IPS-20b (cell line): ENCODE data around the gene NDUFA11.

Experiments used
- H3K27ac ChIP-seq: one replicate; pipeline ENCODE4 v1.5.1; 2013; ENCODE audit warnings: low read length
- H3K27me3 ChIP-seq: 2 replicates; pipeline ENCODE4 v1.6.1; 2013; ENCODE audit warnings: mild to moderate bottlenecking, low read length, inconsistent platforms; ENCODE audit not compliant: insufficient read depth
- H3K36me3 ChIP-seq: 2 replicates; pipeline ENCODE4 v1.6.1; 2013; ENCODE audit warnings: low read depth, mild to moderate bottlenecking, inconsistent platforms, low read length, moderate library complexity; ENCODE audit not compliant: insufficient read depth
- H3K4me1 ChIP-seq: 2 replicates; pipeline ENCODE4 v1.6.1; 2013; ENCODE audit warnings: mild to moderate bottlenecking, control low read depth, inconsistent platforms, low read length, moderate library complexity; ENCODE audit not compliant: insufficient read depth
- H3K4me3 ChIP-seq: 2 replicates; pipeline ENCODE4 v1.5.1; 2013; ENCODE audit warnings: mild to moderate bottlenecking, low read length, inconsistent platforms
- H3K9ac ChIP-seq: 2 replicates; pipeline ENCODE4 v1.6.1; 2013; ENCODE audit warnings: low read depth, mild to moderate bottlenecking, inconsistent platforms, low read length, moderate library complexity
- H3K9me3 ChIP-seq: 2 replicates; pipeline ENCODE4 v1.6.1; 2013; ENCODE audit warnings: mild to moderate bottlenecking, low read depth, low read length, inconsistent platforms; ENCODE audit not compliant: insufficient read depth

The NDUFA11 gene

DNA sequence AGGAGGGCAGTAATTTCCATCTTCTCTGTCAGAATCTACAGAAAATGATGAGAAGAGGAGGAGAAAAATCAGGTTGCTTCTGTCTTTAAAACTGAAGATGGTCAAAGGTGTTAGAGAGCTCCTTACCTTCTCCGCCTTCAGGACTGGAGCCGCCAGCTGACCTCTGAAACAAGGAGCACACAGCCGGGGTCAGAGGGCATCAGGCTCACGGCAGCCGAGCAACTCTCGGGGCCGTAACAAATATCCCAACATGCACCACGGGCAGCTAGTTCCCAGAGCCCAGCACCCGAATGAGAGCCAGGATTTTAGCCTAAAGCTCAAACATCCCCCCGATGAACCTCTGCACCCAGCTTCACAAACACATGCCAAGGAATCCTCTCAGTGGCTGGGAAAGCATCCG is 38.1 kb upstream of the NDUFA11 start:
- Histone ChIP-seq H3K4me1 (no peaks in the 10 kb centered on the region), H3K27ac (no peak overlapping the region), H3K27me3 (no peaks in the 10 kb centered on the region), H3K9ac (no peak overlapping the region), H3K9me3 (no peaks in the 10 kb centered on the region), H3K4me3 (no peak overlapping the region), H3K36me3 (peaks cover 48% of the 10 kb centered on the region)

DNA sequence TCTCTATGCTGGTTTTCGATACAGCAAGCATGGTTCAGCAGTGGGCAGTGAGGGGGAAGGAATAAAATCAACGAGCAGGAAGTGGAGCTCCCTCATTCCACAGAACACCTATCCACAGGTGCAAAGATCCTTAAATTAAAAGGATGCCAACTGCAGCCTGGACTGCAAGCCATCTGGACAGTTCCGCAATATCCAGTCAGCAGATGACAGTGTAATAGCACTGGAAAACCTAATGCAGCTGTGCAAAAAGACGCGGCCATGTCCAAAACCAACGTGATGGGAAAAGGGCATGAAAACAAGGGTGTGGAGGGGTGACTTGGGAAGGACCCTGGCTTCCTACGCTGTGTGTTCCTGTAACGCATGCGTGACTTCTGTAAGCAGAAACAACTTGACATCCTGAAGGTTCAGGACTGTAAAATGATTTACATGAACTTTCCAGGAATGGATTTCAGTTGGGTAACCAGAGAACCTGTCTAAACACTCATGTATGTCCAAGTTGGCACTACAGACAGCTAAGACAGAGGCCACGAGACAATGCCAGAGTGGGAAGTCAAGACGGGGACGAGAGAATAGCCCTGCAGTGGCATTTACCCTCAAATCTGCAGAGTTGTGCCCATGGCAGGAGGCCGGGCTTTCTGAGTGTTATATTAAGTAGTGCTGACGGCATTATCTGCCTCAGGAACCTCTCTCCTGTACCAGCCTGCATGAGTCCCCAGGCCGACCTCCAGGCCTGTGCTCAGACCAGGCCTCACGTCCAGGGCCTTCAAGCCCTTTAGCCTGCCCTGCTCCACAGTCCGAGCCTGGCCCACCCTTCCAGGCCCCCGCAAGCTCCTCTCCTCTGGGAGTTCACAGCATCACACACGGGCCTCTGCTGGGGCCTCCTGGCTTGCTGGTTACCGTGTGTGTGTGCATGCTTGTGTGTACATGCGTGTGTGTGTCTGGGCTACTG is 36.9 kb upstream of the NDUFA11 start:
- Histone ChIP-seq H3K4me1 (no peaks in the 10 kb centered on the region), H3K36me3 (peaks cover 56% of the 10 kb centered on the region)

DNA sequence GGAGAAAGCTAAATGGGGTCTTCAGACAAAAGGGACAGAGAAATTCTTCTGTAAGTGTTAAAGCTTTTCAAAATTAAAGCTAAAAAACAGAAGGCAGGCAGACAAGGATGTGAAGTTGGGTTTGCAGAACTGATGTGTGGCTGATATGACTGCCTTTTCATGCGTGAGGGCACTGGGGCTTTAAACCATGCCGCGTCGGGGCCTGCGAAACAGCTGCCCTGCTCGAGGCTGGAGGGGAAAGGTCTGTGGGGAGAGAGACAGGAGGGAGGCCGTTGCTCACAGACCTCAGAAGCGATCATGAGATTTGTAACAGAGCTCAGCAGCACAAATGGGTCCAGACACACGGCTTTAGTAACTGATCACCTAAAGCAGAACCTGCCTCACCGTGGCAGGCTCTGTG is 34.0 kb upstream of the NDUFA11 start:
- no peak overlapping the region for H3K9ac ChIP-seq
- H3K36me3 ChIP-seq: peaks cover 62% of the 10 kb centered on the region
- H3K4me3 ChIP-seq: no peak overlapping the region
- no peaks in the 10 kb centered on the region for H3K9me3 ChIP-seq
- no peaks in the 10 kb centered on the region for H3K27me3 ChIP-seq
- H3K4me1 ChIP-seq: no peaks in the 10 kb centered on the region
- H3K27ac ChIP-seq: no peak overlapping the region

More for the DNA sequence above, 36.9 kb upstream of the NDUFA11 start:
- no peaks in the 10 kb centered on the region for H3K9me3 ChIP-seq
- H3K27me3 ChIP-seq: no peaks in the 10 kb centered on the region
- no peak overlapping the region for H3K9ac ChIP-seq
- H3K4me3 ChIP-seq: no peak overlapping the region
- H3K27ac ChIP-seq: no peak overlapping the region

DNA sequence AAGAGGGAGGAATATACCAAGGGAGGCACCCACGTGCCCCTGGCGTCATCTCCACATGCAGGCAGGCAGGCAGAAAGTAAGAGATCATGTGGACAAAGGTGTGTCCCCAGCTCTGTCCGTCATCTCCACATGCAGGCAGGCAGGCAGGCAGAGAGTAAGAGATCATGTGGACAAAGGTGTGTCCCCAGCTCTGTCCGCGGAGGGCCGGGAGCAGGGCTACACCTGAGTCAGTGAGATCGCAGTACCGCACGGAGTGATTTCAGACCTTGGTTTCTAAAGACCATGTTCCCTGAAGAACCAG is 32.7 kb upstream of the NDUFA11 start:
- Histone ChIP-seq H3K4me3 (no peak overlapping the region), H3K9me3 (no peaks in the 10 kb centered on the region), H3K27me3 (no peaks in the 10 kb centered on the region), H3K4me1 (no peaks in the 10 kb centered on the region), H3K27ac (no peak overlapping the region), H3K36me3 (peaks cover 61% of the 10 kb centered on the region), H3K9ac (no peak overlapping the region)

DNA sequence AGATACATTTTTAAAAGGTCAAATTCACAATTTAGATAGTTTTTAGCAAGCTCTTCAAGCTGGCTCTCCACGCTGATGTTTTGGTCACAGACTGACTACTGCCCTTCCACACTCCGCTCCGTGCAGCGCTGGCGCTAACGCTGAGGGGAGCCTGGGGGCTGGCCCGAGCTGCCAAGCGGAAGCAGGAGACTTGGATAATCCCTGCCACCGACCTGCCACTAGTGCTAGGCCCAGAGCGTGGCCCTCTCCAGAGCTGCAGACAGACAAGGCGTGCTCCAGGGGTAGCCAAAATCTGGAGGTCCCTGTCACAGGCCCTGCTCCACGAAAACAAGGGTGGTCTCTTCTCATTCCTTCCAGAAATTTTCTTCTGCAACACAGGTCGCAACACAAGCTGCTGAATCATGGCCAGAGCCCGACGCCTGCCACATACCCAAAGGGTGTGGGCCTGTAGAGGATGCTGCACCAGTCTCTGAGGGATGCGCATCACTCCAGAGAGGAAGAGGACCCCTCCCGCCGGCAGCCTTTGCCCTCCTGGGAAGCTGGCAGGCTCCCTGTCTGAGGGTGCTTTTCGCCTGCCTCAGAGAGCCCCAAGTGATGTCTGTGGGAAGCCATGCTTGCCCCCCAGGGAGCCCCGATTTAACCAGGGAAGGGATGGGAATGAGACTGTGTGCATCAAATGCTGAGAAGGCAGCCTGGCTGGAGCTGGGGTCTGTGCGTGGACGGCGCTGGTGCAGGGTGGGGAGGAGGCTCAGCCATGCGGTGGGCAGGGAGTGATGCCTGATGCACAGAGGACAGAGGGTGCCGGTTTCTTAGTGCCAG is 32.1 kb upstream of the NDUFA11 start:
- Histone ChIP-seq H3K36me3 (peaks cover 61% of the 10 kb centered on the region), H3K27ac (no peak overlapping the region), H3K4me3 (no peak overlapping the region)

DNA sequence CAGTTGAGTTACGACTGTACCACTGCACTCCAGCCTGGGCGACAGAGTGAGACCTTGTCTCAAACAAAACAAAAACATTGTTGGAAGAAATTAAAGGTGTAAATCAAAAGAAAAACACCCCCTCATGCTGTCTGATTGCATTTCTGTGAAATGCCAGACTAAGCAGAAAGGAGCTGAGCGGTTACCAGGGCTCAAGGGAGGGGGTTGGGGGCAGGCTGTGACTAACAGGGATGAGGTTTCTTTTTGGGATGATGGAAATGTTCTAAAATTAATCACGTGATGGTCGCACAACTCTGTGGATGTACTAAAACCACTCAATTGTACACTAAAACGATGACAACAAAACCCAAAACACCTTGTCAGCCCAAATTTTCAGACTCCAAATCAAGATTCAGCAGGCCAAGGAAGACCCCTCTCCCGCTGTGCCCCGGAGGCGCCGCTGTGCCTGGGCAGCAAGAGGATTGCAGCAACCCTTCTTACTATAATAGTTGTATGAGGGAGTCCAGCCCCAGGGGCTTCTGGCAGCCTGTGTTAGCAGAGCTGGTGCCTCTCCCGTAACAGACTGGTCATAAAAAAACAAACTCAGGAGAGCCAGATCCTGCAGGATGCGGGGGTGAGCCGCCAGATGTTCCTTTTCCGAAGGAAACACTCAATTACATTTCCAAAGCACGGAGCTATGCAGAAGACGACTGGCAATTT is 31.3 kb upstream of the NDUFA11 start:
- H3K9me3 ChIP-seq: no peaks in the 10 kb centered on the region
- no peak overlapping the region for H3K9ac ChIP-seq
- peaks cover 61% of the 10 kb centered on the region for H3K36me3 ChIP-seq
- H3K27me3 ChIP-seq: no peaks in the 10 kb centered on the region
- no peak overlapping the region for H3K27ac ChIP-seq
- no peak overlapping the region for H3K4me3 ChIP-seq
- no peaks in the 10 kb centered on the region for H3K4me1 ChIP-seq

More for the DNA sequence above, 32.1 kb upstream of the NDUFA11 start:
- no peaks in the 10 kb centered on the region for H3K27me3 ChIP-seq
- no peaks in the 10 kb centered on the region for H3K9me3 ChIP-seq
- H3K4me1 ChIP-seq: no peaks in the 10 kb centered on the region
- H3K9ac ChIP-seq: no peak overlapping the region

DNA sequence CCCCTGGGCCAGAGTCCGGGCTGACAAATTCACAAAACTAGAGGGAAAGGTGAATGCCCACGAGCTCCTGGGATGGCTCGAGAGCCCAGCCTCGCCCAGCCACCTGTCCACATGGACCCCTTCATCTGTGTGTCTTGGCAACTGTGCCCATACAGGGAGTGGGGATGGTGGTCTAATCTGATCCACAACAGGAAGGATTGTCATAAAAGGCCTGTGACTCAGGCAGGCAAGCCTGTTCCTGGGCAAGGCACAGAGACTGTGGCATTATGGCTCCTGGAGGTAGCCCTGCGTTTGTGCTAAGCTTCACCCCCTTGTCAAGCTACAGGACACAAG is 30.4 kb upstream of the NDUFA11 start:
- Histone ChIP-seq H3K4me3 (no peak overlapping the region), H3K27me3 (no peaks in the 10 kb centered on the region), H3K9me3 (no peaks in the 10 kb centered on the region), H3K27ac (no peak overlapping the region), H3K36me3 (peaks cover 61% of the 10 kb centered on the region), H3K4me1 (no peaks in the 10 kb centered on the region), H3K9ac (no peak overlapping the region)

DNA sequence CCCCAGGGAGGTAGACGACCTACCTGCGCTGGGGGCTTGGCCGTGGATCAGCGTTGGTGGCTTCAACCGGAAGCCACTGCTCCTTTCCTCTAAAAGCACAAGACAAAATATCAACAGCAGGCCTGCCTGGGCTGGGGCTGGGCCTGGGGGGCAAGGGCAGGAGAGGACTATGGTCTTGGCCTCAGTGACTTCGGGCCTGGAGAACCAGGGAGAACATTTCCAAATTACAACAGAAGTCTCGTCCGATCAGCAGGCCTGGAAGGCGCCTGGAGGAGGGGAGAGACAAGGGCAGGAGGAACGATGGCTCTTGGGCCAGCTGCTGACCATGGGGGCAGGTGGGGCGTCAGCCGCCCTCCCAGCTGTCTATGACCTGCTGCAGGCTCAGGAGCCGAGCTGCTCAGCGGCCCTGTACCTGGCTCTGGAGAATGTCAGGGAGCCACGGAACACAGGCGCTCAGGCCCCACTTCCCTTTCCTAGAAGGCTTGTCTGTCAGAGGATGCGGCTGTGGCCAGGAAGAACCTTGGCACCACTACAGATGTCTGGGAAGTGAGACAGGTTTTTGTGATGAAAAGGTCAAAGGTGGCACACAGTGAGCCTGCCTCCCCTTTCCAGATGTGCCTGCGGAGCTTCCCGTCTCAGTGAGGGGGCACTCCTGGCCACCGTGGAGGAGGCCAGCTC is 29.9 kb upstream of the NDUFA11 start:
- Histone ChIP-seq H3K27ac (no peak overlapping the region), H3K27me3 (no peaks in the 10 kb centered on the region), H3K9ac (no peak overlapping the region), H3K4me3 (no peak overlapping the region), H3K4me1 (no peaks in the 10 kb centered on the region), H3K36me3 (peaks cover 66% of the 10 kb centered on the region), H3K9me3 (no peaks in the 10 kb centered on the region)

DNA sequence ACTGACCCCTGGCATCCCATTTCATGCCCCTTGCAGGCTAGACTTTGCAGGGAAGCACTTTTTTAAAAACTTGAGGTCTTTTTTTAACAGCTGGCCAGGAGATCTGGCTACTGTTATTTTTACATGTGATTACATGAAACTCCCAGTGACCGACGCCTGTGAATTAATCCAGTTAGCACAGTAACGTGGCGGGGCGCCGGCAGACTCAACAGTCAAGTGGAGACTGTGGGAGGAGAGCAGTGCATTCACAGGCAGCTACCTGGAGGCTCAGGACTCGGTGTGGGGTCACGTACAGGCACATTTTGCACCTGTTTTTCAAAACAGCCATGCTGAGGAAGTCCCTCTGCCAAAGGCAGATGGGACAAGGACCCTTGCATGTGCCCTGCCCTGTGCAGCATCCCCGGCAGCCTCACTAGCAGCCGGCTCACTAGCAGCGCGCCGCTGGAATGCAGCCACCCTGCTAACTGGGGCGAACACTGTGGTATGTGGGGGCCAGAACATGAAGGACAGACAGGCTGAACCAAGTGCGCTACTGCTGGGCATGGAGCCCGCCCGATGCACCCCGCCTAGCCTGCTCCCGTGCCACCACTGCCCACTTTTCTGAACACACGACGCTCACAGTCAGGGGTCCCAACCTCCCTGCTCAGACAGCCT is 29.1 kb upstream of the NDUFA11 start:
- Histone ChIP-seq H3K27me3 (no peaks in the 10 kb centered on the region), H3K36me3 (peaks cover 69% of the 10 kb centered on the region), H3K9ac (no peak overlapping the region; the same call in 1 of the 2 replicates)

DNA sequence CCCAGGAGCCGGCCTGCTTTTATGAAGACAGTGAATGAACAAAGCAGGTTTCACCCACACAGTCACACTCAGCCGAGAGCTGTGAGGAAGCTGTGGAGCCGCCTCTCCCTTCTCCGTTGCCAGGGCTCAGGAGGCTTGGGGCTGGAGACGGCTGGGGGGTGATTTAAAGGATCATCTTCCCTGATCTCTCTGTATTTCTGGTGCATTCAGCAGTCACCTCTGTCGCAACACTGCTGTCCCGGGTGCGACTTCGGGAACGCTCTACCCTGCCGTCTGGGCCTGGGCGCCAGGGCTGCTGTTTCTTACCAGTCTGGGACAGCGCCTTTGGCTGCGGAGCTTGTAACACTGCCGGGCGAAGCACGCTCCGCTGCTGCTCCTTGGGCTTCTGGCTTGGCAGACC is 28.6 kb upstream of the NDUFA11 start:
- Histone ChIP-seq H3K9me3 (no peaks in the 10 kb centered on the region), H3K4me1 (no peaks in the 10 kb centered on the region), H3K27ac (no peak overlapping the region), H3K9ac (no peak overlapping the region), H3K27me3 (no peaks in the 10 kb centered on the region), H3K36me3 (peaks cover 69% of the 10 kb centered on the region), H3K4me3 (no peak overlapping the region)

More for the DNA sequence above, 29.1 kb upstream of the NDUFA11 start:
- no peak overlapping the region for H3K27ac ChIP-seq
- H3K4me3 ChIP-seq: no peak overlapping the region
- H3K4me1 ChIP-seq: no peaks in the 10 kb centered on the region
- no peaks in the 10 kb centered on the region for H3K9me3 ChIP-seq

DNA sequence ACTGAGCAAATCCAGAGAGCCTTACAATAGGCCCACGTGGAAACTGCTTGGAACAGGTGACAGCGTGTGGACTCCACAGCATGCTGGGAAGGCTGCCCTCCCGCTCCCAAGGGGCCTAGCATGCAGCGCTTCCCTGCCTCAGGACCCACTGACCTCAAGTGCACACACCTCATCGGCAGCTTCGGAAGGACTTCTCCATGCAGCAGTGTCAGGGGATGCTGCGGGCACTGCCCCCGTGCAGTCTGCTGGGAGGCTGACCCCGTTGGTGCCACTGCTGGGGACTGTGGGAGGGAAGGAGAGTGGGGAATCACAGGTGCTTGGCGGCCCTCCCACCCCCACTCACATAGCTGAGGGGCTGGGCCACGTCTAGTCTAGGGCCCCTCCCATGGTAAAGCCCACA is 27.7 kb upstream of the NDUFA11 start:
- H3K27ac ChIP-seq: no peak overlapping the region
- no peaks in the 10 kb centered on the region for H3K4me1 ChIP-seq
- H3K36me3 ChIP-seq: peaks cover 72% of the 10 kb centered on the region
- H3K9me3 ChIP-seq: no peaks in the 10 kb centered on the region
- H3K27me3 ChIP-seq: no peaks in the 10 kb centered on the region
- H3K4me3 ChIP-seq: no peak overlapping the region
- no peak overlapping the region for H3K9ac ChIP-seq
